ENCODE results near the gene KLF16.

The KLF16 gene

GRCh38 chr19:1854039-1854541 is 9.3 kb downstream of the KLF16 start:
- DNase-seq: no peak

DNA sequence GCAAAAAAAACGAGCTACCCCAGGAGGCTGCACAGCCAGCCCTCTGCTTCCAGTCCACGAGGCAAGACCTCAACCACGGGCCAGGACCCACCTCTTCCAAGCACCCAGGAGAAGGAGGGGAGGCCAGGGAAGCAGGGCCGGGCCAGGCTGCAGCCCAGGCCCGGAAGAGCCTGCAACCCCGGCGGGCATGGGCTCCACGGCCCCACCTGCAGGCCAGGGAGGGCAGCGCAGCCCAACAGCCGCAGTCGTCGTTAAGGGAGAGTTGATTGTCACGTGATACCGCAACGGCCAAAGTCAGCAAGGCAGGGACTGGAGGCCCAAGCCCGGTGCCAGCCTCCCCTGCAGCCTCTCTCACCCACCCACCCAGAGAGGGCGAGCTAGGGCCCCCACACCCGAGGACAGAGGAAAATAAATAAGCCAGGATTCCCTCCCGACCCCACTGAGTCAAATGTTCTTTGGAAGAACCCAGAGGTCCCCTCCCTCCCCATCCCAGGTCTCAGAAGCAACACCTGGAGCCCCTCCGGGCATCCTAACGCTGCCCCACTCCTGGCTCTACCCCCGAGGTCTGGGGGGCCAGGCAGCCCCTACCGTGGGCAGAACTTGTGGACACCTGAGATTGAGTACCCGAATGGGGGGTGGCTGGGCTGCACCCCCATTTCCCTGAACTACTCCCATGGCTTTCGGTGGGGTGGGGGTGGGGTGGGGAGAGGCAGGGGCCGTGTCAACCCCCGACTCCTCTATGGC is 9.9 kb downstream of the KLF16 start:
- peak; percentile 81 to 82 for DNase-seq

DNA sequence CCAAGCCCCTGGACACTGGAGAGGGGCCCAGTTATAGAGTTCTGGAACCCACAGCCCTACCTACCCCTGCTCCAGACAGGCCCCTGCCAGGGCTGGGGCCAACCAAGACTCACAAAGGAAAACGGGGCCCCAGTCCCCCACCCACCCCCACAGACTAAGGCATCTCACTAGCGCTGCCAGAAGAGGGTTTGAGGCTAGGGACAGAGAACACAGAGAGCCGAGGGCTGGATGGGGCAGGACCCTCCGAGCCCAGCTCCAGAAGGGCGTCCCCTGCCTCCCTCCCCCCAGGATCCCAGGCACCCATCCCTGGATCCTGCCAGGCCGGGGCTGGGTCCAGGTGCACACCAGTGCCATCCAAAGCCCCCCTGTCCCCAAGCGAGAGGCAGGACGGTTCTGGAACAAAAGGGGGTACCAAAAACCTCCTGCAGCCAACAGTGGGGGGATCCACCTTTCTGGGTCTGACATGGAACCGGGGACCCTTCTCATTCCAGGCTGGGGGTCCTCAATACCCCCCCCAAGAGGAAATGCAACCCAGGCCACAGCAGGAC is 10.7 kb downstream of the KLF16 start:
- DNase-seq: no peak

GRCh38 chr19:1851654-1852580 is 11.5 kb downstream of the KLF16 start:
- no peak for DNase-seq

- DNase-seq: no peak
These were observed 12.3 kb downstream of the KLF16 start for GRCh38 chr19:1850809-1851653.

DNA sequence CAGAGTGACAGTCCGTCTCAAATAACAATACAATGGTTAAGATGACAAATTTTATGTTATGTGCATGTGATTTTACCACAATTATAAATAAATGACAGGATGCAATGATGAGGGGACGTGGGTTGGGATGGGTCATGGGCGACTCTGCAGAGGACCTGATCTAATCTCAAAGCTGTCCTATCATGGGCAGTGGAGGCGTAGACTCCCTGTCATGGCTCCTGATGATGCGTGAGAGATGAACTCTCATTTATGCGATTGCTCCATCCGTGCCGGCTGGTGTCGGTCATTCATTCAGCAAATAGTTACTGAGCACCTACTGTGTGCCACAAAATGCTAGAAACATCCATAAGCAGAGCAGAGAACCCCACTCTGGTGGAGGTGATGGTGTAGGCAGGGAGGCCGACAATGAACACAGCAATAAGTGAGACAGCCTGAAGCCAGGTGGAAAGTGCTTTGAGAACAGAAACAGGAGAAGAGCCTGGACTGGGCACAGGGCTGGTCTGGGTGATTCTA is 13.4 kb downstream of the KLF16 start:
- DNase-seq: no peak

GRCh38 chr19:1849132-1849474 is 14.3 kb downstream of the KLF16 start:
- DNase-seq: no peak

DNA sequence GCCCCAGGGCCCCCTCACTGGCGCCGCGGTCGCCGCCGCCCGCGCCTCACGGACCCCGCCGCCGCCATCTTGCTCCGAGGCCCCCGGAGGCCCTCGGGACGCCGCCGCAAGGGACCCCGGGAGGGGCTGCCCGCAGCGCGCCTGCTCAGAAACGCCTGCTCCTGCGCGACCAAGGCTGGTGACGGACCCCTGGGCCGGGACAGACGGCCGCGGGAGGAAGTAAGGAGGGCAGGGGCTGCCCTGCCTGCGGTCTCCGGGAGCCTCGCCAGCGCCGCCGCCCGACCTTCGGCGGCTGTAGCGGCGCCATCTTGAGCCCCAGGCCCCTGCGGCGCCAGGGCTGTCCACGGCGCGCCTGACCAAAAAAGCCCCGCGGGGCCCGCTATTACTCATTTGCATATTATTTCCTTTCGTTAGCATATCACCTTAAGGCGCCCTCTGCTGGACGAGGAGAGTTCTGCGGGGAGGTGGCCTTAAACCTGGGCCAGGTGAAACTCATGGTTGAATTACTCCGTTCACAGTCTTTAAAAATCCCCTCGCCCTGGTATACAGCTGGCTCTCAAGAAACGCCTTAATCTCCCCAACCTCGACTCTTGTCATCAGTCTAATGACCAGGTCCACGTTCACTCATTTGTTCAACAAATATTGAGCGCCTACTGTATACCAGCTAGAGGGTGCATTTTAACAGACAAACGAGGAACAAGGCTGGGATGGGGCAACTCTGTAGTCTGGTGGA is 14.8 kb downstream of the KLF16 start, which contains the start of gene REXO1:
Gene REXO1 (minus strand): TSS at position 85 of the 733 bp plus-strand sequence. CDS start 125 bp downstream, outside the sequence.
- peak; percentile 88 to 91 for DNase-seq

GRCh38 chr19:1847684-1848398 is 15.5 kb downstream of the KLF16 start:
- DNase-seq: no peak

GRCh38 chr19:1847348-1847683 is 16.1 kb downstream of the KLF16 start:
- DNase-seq: no peak

GRCh38 chr19:1846517-1847204 is 16.7 kb downstream of the KLF16 start:
- DNase-seq: no peak

GRCh38 chr19:1845642-1846041 is 17.7 kb downstream of the KLF16 start:
- no peak for DNase-seq

DNA sequence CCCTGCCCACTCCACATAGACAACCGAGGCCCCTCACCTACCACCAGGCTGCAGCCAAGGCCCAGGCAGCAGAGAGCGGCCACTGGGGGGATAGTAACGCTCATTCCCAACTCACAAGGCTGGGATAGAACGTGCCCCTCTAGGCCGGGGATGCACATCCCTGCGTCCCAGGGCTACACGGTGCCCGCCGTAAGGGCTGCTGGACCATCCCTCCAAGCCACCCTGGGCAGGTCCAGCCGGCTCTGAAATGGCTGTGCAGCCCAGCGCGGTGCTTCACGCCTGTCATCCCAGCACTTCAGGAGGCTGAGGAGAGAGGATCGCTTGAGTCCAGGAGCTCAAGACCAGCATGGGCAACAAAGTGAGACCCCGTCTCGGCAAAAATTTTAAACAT is 18.3 kb downstream of the KLF16 start:
- no peak for DNase-seq

GRCh38 chr19:1844513-1845124 is 18.8 kb downstream of the KLF16 start:
- DNase-seq: no peak

DNA sequence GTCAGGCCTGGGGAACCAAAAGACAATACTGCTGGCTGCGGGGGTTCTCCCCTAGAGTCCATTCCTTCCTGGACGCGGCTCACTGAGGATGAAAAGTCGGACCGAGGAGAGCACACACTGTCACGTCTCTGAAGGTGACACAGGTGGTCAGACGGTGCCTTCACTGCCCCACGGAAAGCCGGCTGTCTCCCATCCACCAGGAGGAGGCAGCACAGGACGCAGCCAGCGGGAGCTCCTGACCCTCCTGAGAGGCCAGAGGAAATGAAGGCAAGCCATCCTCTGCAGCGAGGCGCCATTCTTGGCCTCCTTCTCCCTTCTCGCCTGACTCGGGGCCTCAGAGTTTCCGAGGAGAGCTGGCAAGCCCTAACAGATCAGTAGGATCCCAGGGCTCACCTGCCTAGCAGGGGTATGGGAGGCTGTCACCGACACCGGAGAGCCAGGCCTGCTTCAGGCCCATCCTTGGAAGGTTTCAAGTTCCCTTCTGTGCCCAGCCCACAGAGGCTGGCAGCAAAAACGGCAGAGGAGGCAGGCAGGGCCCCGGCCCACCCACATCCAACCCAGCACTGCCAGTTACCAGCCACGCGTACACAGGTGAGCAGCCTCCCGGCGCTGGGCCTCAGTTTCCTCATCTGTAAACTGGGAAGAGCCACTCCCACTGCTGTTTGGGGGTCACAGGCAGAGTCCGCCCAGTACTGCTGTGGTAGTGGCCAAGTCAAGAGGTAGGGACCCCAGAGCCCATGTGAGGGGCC is 19.6 kb downstream of the KLF16 start:
- no peak for DNase-seq

DNA sequence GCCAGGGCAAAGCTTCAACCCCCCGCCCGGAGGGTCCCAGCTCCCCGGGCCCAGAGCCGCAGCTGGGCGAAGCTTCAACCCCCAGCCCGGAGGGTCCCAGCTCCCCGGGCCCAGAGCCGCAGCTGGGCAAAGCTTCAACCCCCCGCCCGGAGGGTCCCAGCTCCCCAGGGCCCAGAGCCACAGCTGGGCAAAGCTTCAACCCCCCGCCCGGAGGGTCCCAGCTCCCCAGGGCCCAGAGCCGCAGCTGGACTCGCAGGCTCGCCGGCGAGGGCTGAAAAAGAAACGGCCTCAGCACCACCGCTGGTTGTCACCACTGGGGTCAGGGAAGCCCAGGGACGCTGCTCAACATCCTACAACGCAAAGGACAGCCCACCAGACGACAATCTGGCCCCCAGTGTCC is 20.3 kb downstream of the KLF16 start:
- DNase-seq: no peak

DNA sequence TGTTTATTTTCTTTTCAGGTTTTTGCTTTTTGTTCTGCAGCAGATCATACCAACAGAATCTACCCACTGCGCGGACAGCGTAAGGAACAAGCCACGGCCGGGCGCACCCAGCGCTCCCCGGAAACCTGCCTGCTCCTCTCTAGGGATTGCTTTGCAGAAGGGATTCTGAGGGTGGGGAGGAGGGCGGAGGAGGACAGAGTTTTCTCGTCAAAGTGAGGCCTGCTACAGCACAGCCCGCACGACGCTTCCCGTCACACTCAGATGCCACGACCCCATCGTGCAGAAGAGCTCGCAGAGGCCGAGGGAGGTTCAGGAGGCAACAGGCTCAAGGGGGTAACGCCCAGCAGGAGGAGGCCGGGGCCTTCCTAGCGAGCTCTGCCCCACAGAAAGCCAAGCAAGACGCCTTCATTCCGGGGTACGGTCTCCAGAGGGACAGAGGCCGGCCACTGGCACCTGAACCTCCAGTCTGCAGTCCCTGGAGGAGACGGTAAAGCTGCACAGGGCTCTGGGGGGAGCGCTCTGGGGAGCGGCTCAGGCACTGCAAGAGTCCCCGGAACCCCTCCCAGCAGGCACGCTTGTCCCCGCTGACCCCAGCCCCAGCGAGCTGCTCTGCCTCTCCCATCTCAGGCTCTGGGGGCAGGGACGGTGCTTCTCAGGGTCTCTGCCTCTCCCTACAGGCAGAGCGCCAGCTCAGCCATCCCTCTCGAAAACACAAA is 22.0 kb downstream of the KLF16 start:
- DNase-seq: peak; percentile 15 to 39

GRCh38 chr19:1840541-1841115 is 22.8 kb downstream of the KLF16 start:
- no peak for DNase-seq
